ENCODE data around the gene HARS1. TPM values are rescaled to one million over a fixed set of nuclear protein-coding genes. Genes with fewer than 3 reads are reported as not detected.

The HARS1 gene
- total RNA-seq, 4 donors from 2014 or later, result 44.3 to 74.0 (median 62.9) TPM

- Histone ChIP-seq H3K36me3 (no peaks in the 10 kb centered on the region), H3K4me1 (peaks cover 17 to 56% (median 31%) of the 10 kb centered on the region in 3 donors), H3K27ac (peak overlapping the region in 1 of 4 donors; percentile 42), H3K27me3 (no peaks in the 10 kb centered on the region), H3K9me3 (no peaks in the 10 kb centered on the region), H3K4me3 (no peak overlapping the region)
- WGBS, 2 donors, result 86 to 90% methylated on average over 7 of the region's 8 CpGs
- no peak for TF ChIP-seq CTCF (IDR thresholded peaks at IDR 0.05)
- TF ChIP-seq POLR2A (IDR thresholded peaks at IDR 0.05), result no peak
- intact Hi-C loops (cut with DNase I), result loop anchor here (10.0 kb wide), 1 partner anchor 261 kb away; no protein-coding TSS in a partner anchor
- DNase-seq, result no peak
Observed at GRCh38 chr5:140635291-140636257, 55.6 kb downstream of the HARS1 start.

GRCh38 chr5:140634103-140634502, 57.1 kb downstream of the HARS1 start:
- peaks cover 11 to 45% (median 24%) of the 10 kb centered on the region in 3 donors for H3K4me1 ChIP-seq
- no peaks in the 10 kb centered on the region for H3K27me3 ChIP-seq
- peak overlapping the region in 2 of 4 donors; percentile 6 to 41 for H3K27ac ChIP-seq
- H3K9me3 ChIP-seq, result no peaks in the 10 kb centered on the region
- H3K4me3 ChIP-seq, result no peak overlapping the region
- no peak for TF ChIP-seq CTCF (IDR thresholded peaks at IDR 0.05)
- intact Hi-C loops (cut with DNase I), result loop anchor here (10.0 kb wide), 1 partner anchor 259 kb away; no protein-coding TSS in a partner anchor
- no peak for DNase-seq
- no peaks in the 10 kb centered on the region for H3K36me3 ChIP-seq
- 45 to 59% methylated on average over 3 of the region's 3 CpGs for WGBS, 2 donors

GRCh38 chr5:140633501-140633900, 57.7 kb downstream of the HARS1 start:
- DNase-seq, result no peak
- intact Hi-C loops (cut with DNase I), result loop anchor here (10.0 kb wide), 1 partner anchor 259 kb away; no protein-coding TSS in a partner anchor
- TF ChIP-seq CTCF (IDR thresholded peaks at IDR 0.05), result no peak
- no peak for TF ChIP-seq POLR2A (IDR thresholded peaks at IDR 0.05)
- Histone ChIP-seq H3K4me3 (peak overlapping the region in 3 of 4 donors; percentile 50 to 70 (median 55)), H3K27me3 (no peaks in the 10 kb centered on the region), H3K4me1 (peaks cover 6 to 40% (median 19%) of the 10 kb centered on the region in 3 donors), H3K36me3 (no peaks in the 10 kb centered on the region), H3K9me3 (no peaks in the 10 kb centered on the region), H3K27ac (peak overlapping the region in 3 of 4 donors; percentile 68 to 88 (median 76))
- WGBS, 2 donors, result 66 to 100% methylated on average over 2 of the region's 2 CpGs

- Histone ChIP-seq H3K4me1 (peaks cover 6 to 37% (median 19%) of the 10 kb centered on the region in 3 donors), H3K9me3 (no peaks in the 10 kb centered on the region), H3K27me3 (no peaks in the 10 kb centered on the region), H3K36me3 (no peaks in the 10 kb centered on the region), H3K4me3 (peak within 1 kb of the TSS; percentile 48 to 70 (median 52)), H3K27ac (peak within 1 kb of the TSS; percentile 68 to 88 (median 76))
- 5 to 7% methylated on average over 15 to 16 of the region's 16 CpGs for WGBS, 2 donors
- no peak for DNase-seq
- intact Hi-C loops (cut with DNase I), result loop anchor here (10.0 kb wide), 1 partner anchor 258 kb away; no protein-coding TSS in a partner anchor
- TF ChIP-seq POLR2A (IDR thresholded peaks at IDR 0.05) (peak in 2 of 4 donors; percentile 34 to 44), CTCF (IDR thresholded peaks at IDR 0.05) (no peak)
Observed at GRCh38 chr5:140633021-140633471, 58.1 kb downstream of the HARS1 start, which contains the start of gene CD14. Gene CD14, minus strand, starts transcription at chr5:140633175. Its CDS starts 104 bp downstream, at chr5:140633071.
